Fibroblast of pulmonary artery (primary cell): Measurements from ENCODE around the gene GLDN.
A peak's percentile ranks its signal among the peaks of the same experiment; 100 is the strongest.

Source experiments
- DNase-seq: peaks from one replicate; pipeline ENCODE4 v3.0.0-alpha.2; 2010; ENCODE audit warnings: low read depth
- H3K4me3 ChIP-seq: replicated peaks from 2 replicates; pipeline ENCODE4 v1.5.1; 2011; ENCODE audit warnings: low read depth, mild to moderate bottlenecking, control low read depth, low read length, moderate library complexity
- CTCF ChIP-seq: IDR thresholded peaks from 2 replicates; pipeline ENCODE4 v1.5.1; 2011; ENCODE audit warnings: mild to moderate bottlenecking, control low read depth, low read length, inconsistent platforms; ENCODE audit errors: missing control alignments

Gene GLDN

GRCh38 chr15:51332206-51333147 lies 9.0 kb upstream of the GLDN start:
- no peak for TF ChIP-seq CTCF
- DNase-seq: peak; percentile 78
- no peak overlapping the region for H3K4me3 ChIP-seq

GRCh38 chr15:51333571-51333970 lies 7.9 kb upstream of the GLDN start:
- DNase-seq: no peak
- no peak for TF ChIP-seq CTCF
- no peak overlapping the region for H3K4me3 ChIP-seq

GRCh38 chr15:51334011-51334451 lies 7.4 kb upstream of the GLDN start:
- peak; percentile 53 for DNase-seq
- TF ChIP-seq CTCF: no peak
- H3K4me3 ChIP-seq: no peak overlapping the region

GRCh38 chr15:51335087-51335486 lies 6.4 kb upstream of the GLDN start:
- DNase-seq: no peak
- H3K4me3 ChIP-seq: no peak overlapping the region
- no peak for TF ChIP-seq CTCF

GRCh38 chr15:51335538-51336410 lies 5.7 kb upstream of the GLDN start:
- peak; percentile 14 for DNase-seq
- no peak for TF ChIP-seq CTCF
- no peak overlapping the region for H3K4me3 ChIP-seq

- no peak within 1 kb of the TSS for H3K4me3 ChIP-seq
- TF ChIP-seq CTCF: no peak
- no peak for DNase-seq
Measured at GRCh38 chr15:51338496-51338895, 3.0 kb upstream of the GLDN start, which contains the start of gene CYP19A1. TSS of gene CYP19A1 (minus strand) at chr15:51338596. CDS start at chr15:51242912, 95,684 bp downstream.
